Fibroblast of villous mesenchyme (primary cell): Measurements from ENCODE around the gene CDK2AP2. TPM values are rescaled to one million over a fixed set of nuclear protein-coding genes. Genes with fewer than 3 reads are reported as not detected.
A peak's percentile ranks its signal among the peaks of the same experiment; 100 is the strongest.

Experiments
- DNase-seq: peaks from one replicate; pipeline ENCODE4 v3.0.0-alpha.2; 2010; ENCODE audit warnings: low read depth
- H3K4me3 ChIP-seq: 2 replicates; pipeline ENCODE4 v1.5.1; 2011; ENCODE audit warnings: low read depth, mild to moderate bottlenecking, low read length
- CTCF ChIP-seq: IDR thresholded peaks from 2 replicates; pipeline ENCODE4 v1.5.1; 2012; ENCODE audit warnings: low read depth, mild to moderate bottlenecking, low read length; ENCODE audit not compliant: insufficient read depth
- total RNA-seq: library from RNA; depleted of rRNA; stranded (reverse); fragments of >200 nt; gene quantifications from 2 replicates; pipeline ENCODE4 v1.2.3, GENCODE V29; 2012

The CDK2AP2 gene
- total RNA-seq, 1 donor, result 16.8 TPM

GRCh38 chr11:67543585-67543984, 35.6 kb upstream of the CDK2AP2 start:
- no peak overlapping the region for H3K4me3 ChIP-seq
- DNase-seq, result no peak
- no peak for TF ChIP-seq CTCF

- TF ChIP-seq CTCF, result no peak
- no peak for DNase-seq
- no peak overlapping the region for H3K4me3 ChIP-seq
Measured at GRCh38 chr11:67542971-67543370, 35.0 kb upstream of the CDK2AP2 start.

GRCh38 chr11:67542169-67542568, 34.2 kb upstream of the CDK2AP2 start:
- DNase-seq, result no peak
- TF ChIP-seq CTCF, result no peak
- H3K4me3 ChIP-seq, result no peak overlapping the region

GRCh38 chr11:67541198-67541597, 33.2 kb upstream of the CDK2AP2 start:
- no peak overlapping the region for H3K4me3 ChIP-seq
- no peak for TF ChIP-seq CTCF
- no peak for DNase-seq

GRCh38 chr11:67539550-67539949, 31.6 kb upstream of the CDK2AP2 start:
- TF ChIP-seq CTCF, result no peak
- no peak for DNase-seq
- H3K4me3 ChIP-seq, result no peak overlapping the region

- TF ChIP-seq CTCF, result no peak
- no peak for DNase-seq
- no peak overlapping the region for H3K4me3 ChIP-seq
Measured at GRCh38 chr11:67538823-67539505, 31.0 kb upstream of the CDK2AP2 start.

GRCh38 chr11:67538306-67538705, 30.3 kb upstream of the CDK2AP2 start:
- peak; percentile 12 for DNase-seq
- no peak overlapping the region for H3K4me3 ChIP-seq
- no peak for TF ChIP-seq CTCF
